ENCODE measurements around the gene TRIM23.

The TRIM23 gene

DNA sequence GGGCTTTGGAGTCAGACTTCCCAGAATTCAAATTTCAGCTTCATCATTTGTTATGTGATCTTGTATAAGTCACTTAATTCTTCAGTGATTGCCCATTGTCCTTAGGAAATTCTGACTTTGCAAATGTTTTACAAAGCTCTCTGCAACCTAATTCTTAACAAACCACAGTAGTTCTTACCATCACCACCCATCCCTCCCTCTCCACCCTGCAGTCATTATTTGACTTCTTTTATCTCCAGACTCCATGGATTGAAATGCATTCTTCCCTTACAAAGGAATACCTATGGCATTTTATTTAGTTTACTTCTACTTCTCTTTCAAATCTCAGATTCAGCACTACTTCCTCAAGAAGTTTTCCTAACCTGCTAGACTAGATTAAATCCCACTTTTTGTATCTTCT, 23.8 kb upstream of the TRIM23 start:
- TF ChIP-seq, protein P1, sequence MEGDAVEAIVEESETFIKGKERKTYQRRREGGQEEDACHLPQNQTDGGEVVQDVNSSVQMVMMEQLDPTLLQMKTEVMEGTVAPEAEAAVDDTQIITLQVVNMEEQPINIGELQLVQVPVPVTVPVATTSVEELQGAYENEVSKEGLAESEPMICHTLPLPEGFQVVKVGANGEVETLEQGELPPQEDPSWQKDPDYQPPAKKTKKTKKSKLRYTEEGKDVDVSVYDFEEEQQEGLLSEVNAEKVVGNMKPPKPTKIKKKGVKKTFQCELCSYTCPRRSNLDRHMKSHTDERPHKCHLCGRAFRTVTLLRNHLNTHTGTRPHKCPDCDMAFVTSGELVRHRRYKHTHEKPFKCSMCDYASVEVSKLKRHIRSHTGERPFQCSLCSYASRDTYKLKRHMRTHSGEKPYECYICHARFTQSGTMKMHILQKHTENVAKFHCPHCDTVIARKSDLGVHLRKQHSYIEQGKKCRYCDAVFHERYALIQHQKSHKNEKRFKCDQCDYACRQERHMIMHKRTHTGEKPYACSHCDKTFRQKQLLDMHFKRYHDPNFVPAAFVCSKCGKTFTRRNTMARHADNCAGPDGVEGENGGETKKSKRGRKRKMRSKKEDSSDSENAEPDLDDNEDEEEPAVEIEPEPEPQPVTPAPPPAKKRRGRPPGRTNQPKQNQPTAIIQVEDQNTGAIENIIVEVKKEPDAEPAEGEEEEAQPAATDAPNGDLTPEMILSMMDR (IDR thresholded peaks at IDR 0.05; ENCODE audit: low read depth, low read length): no peak
- no peak overlapping the region for H3K4me3 ChIP-seq (ENCODE audit: low read depth, low read length)
- DNase-seq (ENCODE audit: low read depth, low spot score): no peak
- in situ Hi-C loops (cut with HindIII; ENCODE audit: low sequenced_read_pairs): no loop called here

DNA sequence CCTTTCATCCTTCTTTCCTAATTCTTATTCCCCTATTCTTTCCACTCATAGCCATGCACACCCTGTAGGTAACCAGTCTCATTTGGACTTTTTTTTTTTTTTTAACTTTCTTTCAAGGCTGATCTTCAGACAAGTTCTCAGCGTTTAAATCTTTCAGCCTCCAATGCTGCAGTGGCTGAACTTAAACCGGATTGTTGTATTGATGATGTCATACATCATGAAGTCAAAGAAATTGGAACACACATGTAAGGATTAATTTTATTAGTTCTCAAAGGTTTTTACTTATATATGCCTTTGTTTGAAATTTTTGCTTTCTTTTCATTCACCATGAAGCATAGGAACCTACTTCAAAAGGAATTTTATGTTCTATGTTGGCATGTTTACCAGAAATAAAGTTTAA, 22.8 kb upstream of the TRIM23 start:
- TF ChIP-seq, protein P1 (IDR thresholded peaks at IDR 0.05; ENCODE audit: low read depth, low read length): no peak
- DNase-seq (ENCODE audit: low read depth, low spot score): no peak
- H3K4me3 ChIP-seq (ENCODE audit: low read depth, low read length): no peak overlapping the region
- in situ Hi-C loops (cut with HindIII; ENCODE audit: low sequenced_read_pairs): no loop called here

DNA sequence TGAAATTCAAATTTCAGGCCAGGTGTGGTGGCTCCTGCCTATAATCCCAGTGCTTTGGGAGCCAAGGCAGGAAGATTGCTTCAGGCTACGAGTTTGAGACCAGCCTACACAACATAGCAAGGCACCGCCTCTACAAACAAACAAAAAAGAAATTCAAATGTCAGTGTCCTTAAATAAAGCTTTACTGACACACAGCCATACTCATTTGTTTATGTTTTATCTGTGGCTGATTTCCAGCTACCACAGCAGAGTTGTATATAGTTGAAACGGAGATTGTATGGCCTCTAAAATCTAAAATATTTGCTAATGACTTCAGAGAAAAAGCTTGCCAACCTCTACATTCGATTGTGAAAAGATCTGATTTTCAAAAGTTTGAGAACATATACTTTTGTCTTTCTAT, 16.1 kb upstream of the TRIM23 start:
- no peak overlapping the region for H3K4me3 ChIP-seq (ENCODE audit: low read depth, low read length)
- DNase-seq (ENCODE audit: low read depth, low spot score): no peak
- TF ChIP-seq, protein P1 (IDR thresholded peaks at IDR 0.05; ENCODE audit: low read depth, low read length): no peak
- in situ Hi-C loops (cut with HindIII; ENCODE audit: low sequenced_read_pairs): no loop called here

DNA sequence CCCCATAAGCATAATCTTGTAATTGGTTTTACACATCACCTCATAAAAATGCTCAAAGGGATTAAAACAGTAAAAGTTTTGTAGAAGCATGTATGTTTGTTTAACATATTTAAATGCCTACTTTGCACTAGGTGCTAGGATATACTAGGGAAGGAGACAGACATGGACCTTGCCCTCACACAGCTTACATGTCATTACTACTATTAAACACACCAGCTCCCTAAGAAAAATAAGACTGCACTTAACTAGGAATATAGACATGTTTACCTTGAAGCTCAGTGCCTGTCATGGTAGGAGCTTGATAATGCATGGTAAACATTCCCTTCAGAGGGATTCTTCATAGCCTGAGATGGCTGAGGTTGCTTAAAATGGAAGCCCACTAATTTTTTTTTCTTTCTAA, 6.8 kb upstream of the TRIM23 start:
- DNase-seq (ENCODE audit: low read depth, low spot score): no peak
- TF ChIP-seq, protein P1 (IDR thresholded peaks at IDR 0.05; ENCODE audit: low read depth, low read length): no peak
- in situ Hi-C loops (cut with HindIII; ENCODE audit: low sequenced_read_pairs): no loop called here

DNA sequence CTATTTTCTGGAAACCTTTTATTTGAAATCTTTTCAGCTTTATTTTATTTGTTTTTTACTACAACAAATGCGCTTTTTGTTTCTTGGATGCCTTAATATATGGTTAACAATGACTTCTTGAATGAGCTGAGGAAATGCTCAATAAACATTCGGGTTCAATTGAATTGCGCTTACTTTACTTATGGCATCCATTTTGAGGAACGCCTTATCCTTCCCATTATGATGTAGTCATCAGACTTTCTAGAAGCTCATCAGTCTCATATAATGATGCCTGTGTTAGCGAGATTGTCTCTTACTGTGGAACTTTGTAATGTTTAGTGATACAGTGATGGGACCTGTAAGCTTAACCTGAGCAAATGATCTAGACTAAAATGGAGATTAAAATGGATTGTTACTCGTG, 1.6 kb upstream of the TRIM23 start:
- TF ChIP-seq, protein P1 (IDR thresholded peaks at IDR 0.05; ENCODE audit: low read depth, low read length): no peak
- in situ Hi-C loops (cut with HindIII; ENCODE audit: low sequenced_read_pairs): no loop called here

More for the DNA sequence above, 6.8 kb upstream of the TRIM23 start:
- H3K4me3 ChIP-seq (ENCODE audit: low read depth, low read length): no peak overlapping the region

DNA sequence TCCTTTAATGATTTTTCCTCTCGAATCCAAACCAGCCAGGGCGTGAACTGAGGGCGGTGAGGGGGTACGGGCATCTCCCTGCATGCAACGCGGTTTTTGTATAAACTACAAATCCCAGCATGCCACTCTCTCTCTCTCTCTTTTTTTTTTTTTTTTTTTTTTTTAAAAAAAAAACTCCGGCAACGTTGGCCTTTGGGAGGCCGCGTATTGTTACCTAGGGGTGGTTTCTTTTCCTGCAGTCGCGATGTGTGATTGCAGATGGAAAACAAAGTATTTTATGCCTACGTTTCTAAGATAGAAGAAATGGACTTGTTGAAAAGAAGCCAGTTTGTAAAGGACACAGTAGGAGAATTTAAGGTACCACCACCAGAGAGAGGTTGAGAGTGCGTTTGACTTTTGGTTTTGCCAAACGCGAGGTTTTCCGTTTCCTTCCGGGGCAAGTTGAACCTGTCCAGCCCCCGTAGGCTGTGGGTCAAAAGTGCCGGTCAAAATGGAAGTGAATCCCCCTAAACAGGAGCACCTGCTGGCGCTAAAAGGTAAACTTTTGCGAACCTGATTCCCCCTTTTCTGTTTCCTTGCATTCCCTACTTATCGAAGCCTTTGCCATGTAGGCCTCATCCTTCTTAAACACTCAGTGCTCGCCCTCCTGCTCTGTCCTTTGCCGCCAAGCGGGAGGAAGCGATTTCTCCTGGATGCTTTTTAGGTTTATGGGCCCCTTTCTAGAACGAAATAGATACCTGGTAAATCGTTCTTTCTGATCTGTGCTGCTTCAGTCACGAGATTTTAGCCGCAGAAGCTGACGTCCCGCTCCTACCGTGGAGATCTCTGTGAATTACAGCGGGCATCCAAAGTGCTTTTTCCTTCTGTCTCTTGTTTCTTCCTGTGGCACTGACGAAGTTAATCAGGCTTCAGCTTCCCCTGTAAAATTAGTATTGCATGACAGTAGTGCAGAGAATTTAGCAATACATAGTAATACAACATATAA, 730 bp upstream of the TRIM23 start, which contains the start of the genes SHLD3 and TRAPPC13:
Gene SHLD3 (plus strand): TSS at position 457 of the 985 bp plus-strand sequence. CDS start 4,561 bp downstream, outside the sequence.
Gene TRAPPC13 (plus strand): TSS at position 457 of the 985 bp plus-strand sequence. CDS start 34 bp downstream, at position 491.
- H3K4me3 ChIP-seq (ENCODE audit: low read depth, low read length): peak within 1 kb of the TSS; percentile 98
- TF ChIP-seq, protein P1 (IDR thresholded peaks at IDR 0.05; ENCODE audit: low read depth, low read length): peak; percentile 3
- in situ Hi-C loops (cut with HindIII; ENCODE audit: low sequenced_read_pairs): no loop called here
- DNase-seq (ENCODE audit: low read depth, low spot score): peak; percentile 94

More for the DNA sequence above, 1.6 kb upstream of the TRIM23 start:
- H3K4me3 ChIP-seq (ENCODE audit: low read depth, low read length): peak overlapping the region; percentile 98
- no peak for DNase-seq (ENCODE audit: low read depth, low spot score)

Measured in astrocyte of the spinal cord (primary cell).